NCI-H748 treated with DMSO at 0.1 percent for 48 hours (cell line): ENCODE measurements around the gene PDCD1.

Source experiments
- DNase-seq: peaks from one replicate; lab custom pipeline; 2025; lab: John Stamatoyannopoulos, UW

PDCD1 gene

DNA sequence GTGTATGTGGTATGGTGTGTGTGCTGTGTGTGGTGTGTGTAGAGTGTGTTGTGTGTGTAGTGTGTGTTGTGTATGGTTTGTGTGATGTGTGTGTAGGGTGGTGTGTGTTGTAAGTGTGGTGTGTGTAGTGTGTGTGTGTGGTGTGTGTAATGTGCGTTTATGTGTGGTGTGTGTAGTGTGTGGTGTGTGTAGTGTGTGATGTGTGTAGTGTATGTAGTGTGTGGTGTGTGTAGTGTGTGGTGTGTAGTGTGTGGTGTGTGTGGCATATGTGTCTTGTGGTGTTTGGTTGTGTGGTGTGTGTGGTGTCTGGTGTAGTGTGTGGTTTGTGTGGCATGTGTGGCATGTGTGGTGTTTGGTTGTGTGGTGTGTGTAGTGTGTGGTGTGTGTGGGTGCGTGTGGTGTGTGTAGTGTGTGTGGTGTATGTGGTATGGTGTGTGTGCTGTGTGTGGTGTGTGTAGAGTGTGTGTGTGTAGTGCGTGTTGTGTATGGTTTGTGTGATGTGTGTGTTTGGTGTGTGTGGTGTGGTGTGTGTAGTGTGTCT lies 6.8 kb upstream of the PDCD1 start:
- DNase-seq = no peak

DNA sequence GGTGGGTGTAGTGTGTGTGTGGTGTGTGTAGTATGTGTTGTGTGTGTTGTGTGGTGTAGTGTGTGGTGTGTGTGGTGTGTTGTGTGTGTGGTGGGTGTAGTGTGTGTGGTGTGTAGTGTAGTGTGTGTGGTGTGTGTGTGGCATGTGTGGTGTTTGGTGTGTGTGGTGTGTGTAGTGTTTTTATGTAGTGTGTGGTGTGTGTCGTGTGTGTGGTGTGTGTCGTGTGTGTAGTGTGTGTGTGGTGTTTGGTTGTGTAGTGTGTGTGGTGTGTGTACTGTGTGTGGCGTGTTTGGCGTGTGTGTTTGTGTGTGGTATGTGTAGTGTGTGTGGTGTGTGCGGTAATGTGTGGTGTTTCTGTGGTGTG lies 6.1 kb upstream of the PDCD1 start:
- no peak for DNase-seq

DNA sequence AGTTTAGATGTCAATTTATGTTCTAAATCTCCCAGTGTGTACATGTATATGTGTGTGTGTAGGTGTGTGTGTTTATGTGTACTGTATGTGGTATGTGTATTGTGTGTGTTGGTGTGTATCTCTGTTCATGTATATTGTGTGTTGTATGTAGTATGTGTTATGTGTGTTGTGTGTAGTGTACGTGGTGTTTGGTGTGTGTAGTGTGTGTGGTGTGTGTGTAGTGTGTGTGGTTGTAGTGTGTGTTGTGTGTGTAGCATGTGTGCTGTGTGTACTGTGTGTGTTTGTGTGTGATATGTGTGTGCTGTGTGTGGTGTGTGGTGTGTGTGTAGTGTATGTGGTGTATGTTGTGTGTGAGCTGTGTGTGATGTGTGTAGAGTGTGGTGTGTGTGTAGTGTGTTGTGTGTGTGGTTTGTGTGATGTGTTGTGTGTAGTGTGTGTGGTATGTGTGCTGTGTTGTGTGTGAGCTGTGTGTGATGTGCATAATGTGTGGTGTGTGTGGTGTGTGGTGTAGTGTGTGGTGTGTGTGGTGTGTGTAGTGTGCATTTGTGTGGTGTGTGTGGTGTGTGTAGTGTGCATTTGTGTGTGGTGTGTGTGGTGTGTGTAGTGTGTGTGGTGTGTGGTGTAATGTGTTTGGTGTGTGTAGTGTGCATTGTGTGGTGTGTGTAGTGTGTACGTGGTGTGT lies 5.6 kb upstream of the PDCD1 start:
- DNase-seq = no peak

DNA sequence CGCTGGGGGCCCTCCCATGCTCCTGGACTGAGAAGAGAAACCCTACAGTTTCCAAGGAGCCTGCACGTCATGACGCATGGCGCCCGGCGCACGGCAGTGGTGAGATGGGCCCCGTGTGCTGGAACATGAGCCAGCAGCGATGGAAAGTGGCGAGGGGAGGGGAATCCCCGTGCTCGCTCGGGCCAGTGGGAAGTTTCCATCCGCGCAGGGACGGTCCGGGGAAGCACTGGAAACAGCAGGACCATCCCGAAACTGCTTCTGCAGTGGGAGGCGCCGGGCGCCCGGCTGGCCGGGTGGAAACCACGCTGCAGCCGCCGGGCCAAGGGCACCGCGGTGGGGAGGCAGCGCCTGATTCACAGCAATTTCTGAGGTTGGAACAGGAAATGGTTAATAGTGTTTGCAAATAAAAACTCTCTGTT lies 4.9 kb upstream of the PDCD1 start:
- DNase-seq = no peak

- DNase-seq = no peak
These were observed 4.3 kb upstream of the PDCD1 start for GRCh38 chr2:241862775-241863535.

DNA sequence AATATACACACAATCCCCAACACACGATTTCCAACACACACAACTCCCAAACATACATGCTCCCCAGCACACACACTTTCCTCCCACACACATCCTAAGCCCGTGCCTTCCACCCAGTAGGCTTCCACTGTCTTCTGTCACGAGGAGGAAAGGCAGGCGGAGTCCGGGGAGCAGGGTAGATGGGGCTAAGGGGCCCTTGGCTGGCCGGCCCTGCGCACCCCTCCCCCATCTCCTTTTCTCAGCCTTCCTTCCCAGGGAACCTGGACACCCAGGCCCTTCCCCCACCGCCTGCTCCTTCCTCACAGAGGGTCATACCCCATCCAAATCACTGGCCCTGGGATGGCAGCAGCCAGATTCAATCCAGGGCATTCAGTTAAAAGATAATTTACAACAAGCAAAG lies 3.4 kb upstream of the PDCD1 start:
- no peak for DNase-seq

GRCh38 chr2:241861264-241861663 lies 2.6 kb upstream of the PDCD1 start:
- no peak for DNase-seq

DNA sequence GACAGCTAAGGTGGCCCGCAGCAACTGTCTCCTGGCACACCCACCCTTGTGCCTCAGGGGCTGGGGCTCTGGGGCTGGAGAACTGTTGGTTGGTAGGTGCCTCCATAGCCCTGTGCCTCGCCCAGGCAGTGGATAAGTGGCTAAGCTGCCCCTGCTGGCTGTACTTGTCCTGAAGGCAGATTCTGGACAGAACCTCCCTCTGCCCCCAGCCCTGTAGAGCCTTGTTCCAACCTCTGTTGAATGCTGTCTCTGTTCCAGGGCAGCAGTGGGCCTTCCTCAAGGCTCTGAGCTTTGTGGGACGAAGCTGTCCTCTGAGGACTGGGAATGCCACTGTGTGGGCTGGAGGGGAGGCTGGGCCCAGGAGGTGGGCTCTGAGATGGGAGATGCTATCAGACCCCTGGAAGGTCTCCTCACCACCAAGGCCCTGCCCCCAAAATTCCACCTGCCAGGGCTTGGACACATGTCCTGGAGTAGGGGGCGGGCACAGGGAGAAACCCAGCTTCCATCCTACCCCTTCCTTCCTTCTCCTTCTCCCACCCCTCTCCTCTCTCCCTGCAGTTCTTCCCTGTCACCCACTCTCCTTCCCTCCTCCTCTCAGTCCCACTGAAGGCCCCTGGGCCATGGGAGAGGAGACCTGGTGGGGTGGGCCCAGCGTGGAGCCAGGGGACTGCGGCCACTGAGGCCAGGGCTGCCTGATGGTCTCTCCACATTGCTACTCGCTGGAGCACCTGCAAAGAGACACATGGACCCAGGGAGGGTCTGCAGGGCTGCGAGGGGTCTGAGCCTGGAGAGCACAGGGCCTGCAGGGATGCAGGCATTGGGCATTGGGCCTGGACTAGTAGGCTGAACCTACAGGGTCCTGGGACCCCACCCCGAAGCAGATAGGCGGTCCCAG lies 1.7 kb upstream of the PDCD1 start:
- no peak for DNase-seq

- no peak for DNase-seq
These were observed 916 bp upstream of the PDCD1 start for GRCh38 chr2:241859436-241860183.

GRCh38 chr2:241859017-241859435 lies 332 bp upstream of the PDCD1 start:
- no peak for DNase-seq

GRCh38 chr2:241857572-241858121 lies 1.0 kb downstream of the PDCD1 start:
- DNase-seq = no peak

GRCh38 chr2:241857041-241857541 lies 1.6 kb downstream of the PDCD1 start:
- DNase-seq = no peak

DNA sequence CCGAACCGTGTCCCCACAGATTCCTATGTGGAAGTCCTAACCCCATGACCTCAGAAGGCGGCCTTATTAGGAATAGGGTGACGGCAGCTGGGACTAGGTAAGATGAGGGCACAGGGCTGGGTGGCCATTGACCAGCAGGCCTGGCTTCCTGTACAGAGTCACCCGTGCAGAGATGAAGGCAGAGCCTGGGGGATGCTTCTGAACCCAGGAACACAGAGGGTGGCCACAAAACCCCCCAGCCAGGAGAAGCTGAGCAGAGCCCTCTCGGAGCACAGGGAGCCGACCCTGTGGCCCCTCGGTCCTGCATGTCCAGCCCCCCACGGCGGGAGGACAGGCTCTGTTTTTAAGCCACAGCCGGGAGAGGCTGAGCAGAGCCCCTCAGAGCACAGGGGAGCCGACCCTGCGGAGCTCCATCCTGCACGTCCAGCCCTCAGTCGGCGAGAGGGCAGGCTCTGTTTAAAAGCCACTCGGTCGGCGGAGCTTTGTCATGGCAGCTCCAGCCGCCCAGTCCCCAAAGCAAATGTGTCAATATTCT lies 2.7 kb downstream of the PDCD1 start:
- DNase-seq = no peak

DNA sequence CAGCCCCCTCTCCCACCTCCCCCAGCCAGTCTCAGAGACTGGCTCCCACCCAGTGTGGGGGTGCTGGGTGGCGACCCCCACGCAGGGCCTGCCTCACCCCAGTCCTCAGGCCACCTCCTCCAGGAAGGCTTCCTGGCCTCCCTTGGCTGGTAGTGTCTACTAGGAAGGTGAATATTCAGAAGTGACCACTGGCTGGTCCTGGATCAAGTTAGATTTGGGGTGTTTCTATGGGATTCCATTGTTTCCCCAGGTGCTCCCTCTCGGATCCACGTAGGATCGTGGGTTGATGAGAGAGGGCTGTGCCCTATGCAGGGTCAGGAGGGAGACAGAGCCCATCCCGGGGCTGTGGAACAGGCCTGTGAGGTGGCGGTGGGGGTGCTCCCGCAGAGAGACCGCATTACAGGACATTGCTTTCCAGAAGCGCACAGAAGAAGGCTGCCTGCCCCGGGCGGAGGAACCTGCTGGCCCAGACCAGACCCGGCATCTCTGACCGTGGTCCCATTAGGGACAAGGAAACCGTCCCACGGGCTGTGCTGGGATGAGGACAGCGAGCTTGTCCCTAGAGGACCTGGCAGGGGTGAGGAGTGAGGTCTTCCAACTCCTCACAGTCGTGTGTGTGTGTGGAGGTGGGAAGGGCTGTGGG lies 3.3 kb downstream of the PDCD1 start:
- DNase-seq = no peak

DNA sequence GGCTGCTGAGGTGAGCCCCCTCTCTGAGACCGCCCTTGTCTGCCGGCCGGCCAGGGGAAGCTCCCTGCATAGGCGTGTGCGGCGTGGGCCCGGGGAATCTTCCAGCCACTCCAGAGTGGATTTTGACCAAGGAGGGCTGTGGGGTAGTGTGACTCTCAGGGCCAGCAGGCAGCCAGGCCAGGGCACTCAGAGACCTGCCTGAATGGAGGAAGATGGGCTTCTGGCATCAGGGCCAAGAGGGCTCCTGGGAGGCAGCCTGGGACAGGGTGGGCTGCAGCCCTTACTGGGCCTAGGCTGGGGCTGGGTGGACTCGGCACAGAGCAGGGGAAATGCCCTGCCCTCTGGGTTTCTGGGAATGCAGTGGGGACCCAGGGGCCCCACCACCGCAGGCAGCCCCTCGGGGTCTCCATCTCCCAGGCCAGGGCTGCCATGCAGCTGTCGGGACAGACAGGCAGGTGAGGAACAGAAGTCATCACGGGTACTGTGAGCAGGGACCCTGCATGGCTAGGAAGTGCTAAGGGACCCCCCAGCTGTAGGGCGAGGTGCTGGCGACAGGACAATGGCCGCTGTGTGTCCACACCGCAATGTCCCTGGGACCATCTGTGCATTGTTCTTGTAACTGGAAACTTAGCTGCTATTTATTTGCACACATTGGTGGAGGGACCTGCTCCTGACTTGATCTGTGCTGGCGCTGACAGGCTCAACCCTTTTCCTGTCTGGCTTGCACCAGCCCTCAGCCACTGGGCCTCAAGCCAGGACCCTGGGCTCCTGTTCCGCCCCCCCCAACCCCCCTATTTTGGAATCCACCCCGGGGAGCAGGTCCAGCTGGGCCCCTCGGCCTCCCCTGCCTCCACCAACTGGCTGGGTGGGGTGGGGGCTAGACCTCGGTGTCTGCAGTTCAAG lies 4.1 kb downstream of the PDCD1 start:
- DNase-seq = no peak

- DNase-seq = no peak
These were observed 4.9 kb downstream of the PDCD1 start for GRCh38 chr2:241853651-241854341.

GRCh38 chr2:241852981-241853631 lies 5.6 kb downstream of the PDCD1 start:
- no peak for DNase-seq
